Duodenal mucosa (tissue), 2 donors: Measurements from ENCODE around the gene TUBG2.
"Not testable (repeated sequence)": the region's sequence is repeated elsewhere in the genome, so short reads cannot be mapped to it uniquely, and the experiment has no call there.

Source experiments
- H3K27ac ChIP-seq: one replicate; pipeline ENCODE4 v1.7.0; 2013; ENCODE audit warnings: low read depth, low read length
- H3K27me3 ChIP-seq, 2 donors: one replicate each; pipeline ENCODE4 v1.7.0; 2013; ENCODE audit warnings: low read length in 2 of 2, control low read depth in 1 of 2; ENCODE audit not compliant: insufficient read depth in 2 of 2, control insufficient read depth in 1 of 2
- H3K36me3 ChIP-seq, 2 donors: one replicate each; pipeline ENCODE4 v1.7.0; 2013; ENCODE audit warnings: low read length in 2 of 2, control low read depth in 1 of 2; ENCODE audit not compliant: insufficient read depth in 2 of 2, control insufficient read depth in 1 of 2
- H3K4me1 ChIP-seq, 2 donors: one replicate each; pipeline ENCODE4 v1.7.0; 2013; ENCODE audit warnings: low read length in 2 of 2, control low read depth in 1 of 2; ENCODE audit not compliant: insufficient read depth in 2 of 2, control insufficient read depth in 1 of 2
- H3K4me3 ChIP-seq, 2 donors: one replicate each; pipeline ENCODE4 v1.7.0; 2013; ENCODE audit warnings: low read length in 2 of 2, low read depth in 1 of 2
- H3K9ac ChIP-seq, 2 donors: one replicate each; pipeline ENCODE4 v1.7.0; 2013; ENCODE audit warnings: low read length in 2 of 2, low read depth in 1 of 2
- H3K9me3 ChIP-seq, 2 donors: one replicate each; pipeline ENCODE4 v1.7.0; 2013; ENCODE audit warnings: low read length in 2 of 2, control low read depth in 1 of 2; ENCODE audit not compliant: control insufficient read depth in 1 of 2

The TUBG2 gene

GRCh38 chr17:42659079-42659931, at the start of gene TUBG2:
TSS of gene TUBG2 (plus strand) at chr17:42659284. CDS start at chr17:42659504, 220 bp downstream.
- peak within 1 kb of the TSS; percentile 60 to 61 for H3K9ac ChIP-seq
- H3K4me1 ChIP-seq, result peaks cover 10 to 23% of the 10 kb centered on the region in 2 donors
- no peaks in the 10 kb centered on the region for H3K27me3 ChIP-seq
- no peak within 1 kb of the TSS for H3K27ac ChIP-seq
- peak within 1 kb of the TSS; percentile 74 to 78 for H3K4me3 ChIP-seq
- no peaks in the 10 kb centered on the region for H3K36me3 ChIP-seq
- H3K9me3 ChIP-seq, result no peaks in the 10 kb centered on the region

- Histone ChIP-seq H3K9ac (peak overlapping the region; percentile 77 to 93), H3K27ac (peak overlapping the region; percentile 30), H3K36me3 (peaks cover 15 to 32% of the 10 kb centered on the region in 2 donors), H3K4me3 (peak overlapping the region; percentile 98), H3K4me1 (peaks cover 18 to 22% of the 10 kb centered on the region in 2 donors)
- H3K27me3 ChIP-seq, H3K9me3 ChIP-seq: not testable (repeated sequence)
Measured at GRCh38 chr17:42609814-42610801, 49.0 kb upstream of the TUBG2 start.

- Histone ChIP-seq H3K27me3 (no peaks in the 10 kb centered on the region), H3K27ac (no peak overlapping the region), H3K36me3 (peaks cover 15 to 41% of the 10 kb centered on the region in 2 donors), H3K4me1 (peaks cover 13 to 17% of the 10 kb centered on the region in 2 donors), H3K9ac (no peak overlapping the region), H3K9me3 (no peaks in the 10 kb centered on the region), H3K4me3 (no peak overlapping the region)
Measured at GRCh38 chr17:42612013-42612412, 47.1 kb upstream of the TUBG2 start.

- Histone ChIP-seq H3K9ac (no peak overlapping the region), H3K27me3 (no peaks in the 10 kb centered on the region), H3K36me3 (peaks cover 15 to 41% of the 10 kb centered on the region in 2 donors), H3K4me3 (no peak overlapping the region), H3K9me3 (no peaks in the 10 kb centered on the region), H3K4me1 (peaks cover 11% of the 10 kb centered on the region in 2 donors), H3K27ac (no peak overlapping the region)
Measured at GRCh38 chr17:42613699-42614295, 45.3 kb upstream of the TUBG2 start.

GRCh38 chr17:42617956-42618431, 41.1 kb upstream of the TUBG2 start:
- Histone ChIP-seq H3K9me3 (no peaks in the 10 kb centered on the region), H3K27ac (no peak overlapping the region), H3K9ac (peak overlapping the region in 1 of 2 donors; percentile 51), H3K4me1 (peaks cover 11 to 16% of the 10 kb centered on the region in 2 donors), H3K36me3 (peaks cover 10 to 30% of the 10 kb centered on the region in 2 donors), H3K4me3 (no peak overlapping the region), H3K27me3 (no peaks in the 10 kb centered on the region)

GRCh38 chr17:42618442-42619150, 40.5 kb upstream of the TUBG2 start:
- Histone ChIP-seq H3K4me3 (peak overlapping the region; percentile 3 to 55), H3K4me1 (peaks cover 14 to 17% of the 10 kb centered on the region in 2 donors), H3K27ac (peak overlapping the region; percentile 25), H3K9ac (peak overlapping the region; percentile 10 to 51), H3K9me3 (no peaks in the 10 kb centered on the region), H3K27me3 (no peaks in the 10 kb centered on the region), H3K36me3 (peaks cover 9 to 25% of the 10 kb centered on the region in 2 donors)

- peaks cover 20 to 22% of the 10 kb centered on the region in 2 donors for H3K4me1 ChIP-seq
- H3K9me3 ChIP-seq, result not testable (repeated sequence)
Measured at GRCh38 chr17:42621987-42622386, 37.1 kb upstream of the TUBG2 start.

GRCh38 chr17:42623271-42623670, 35.8 kb upstream of the TUBG2 start:
- Histone ChIP-seq H3K9ac (no peak overlapping the region), H3K27ac (no peak overlapping the region), H3K4me1 (peaks cover 18 to 21% of the 10 kb centered on the region in 2 donors), H3K4me3 (no peak overlapping the region), H3K27me3 (no peaks in the 10 kb centered on the region), H3K36me3 (no peaks in the 10 kb centered on the region), H3K9me3 (no peaks in the 10 kb centered on the region)

More at GRCh38 chr17:42621987-42622386, 37.1 kb upstream of the TUBG2 start:
- H3K27ac ChIP-seq, H3K4me3 ChIP-seq, H3K9ac ChIP-seq, H3K27me3 ChIP-seq, H3K36me3 ChIP-seq: not testable (repeated sequence)
